Trophoblast cell (in vitro differentiated cells and primary cell): ENCODE data around the gene HK2. TPM values are rescaled to one million over a fixed set of nuclear protein-coding genes. Genes with fewer than 3 reads are reported as not detected.
"Not testable (repeated sequence)": the region's sequence is repeated elsewhere in the genome, so short reads cannot be mapped to it uniquely, and the experiment has no call there.

Experiments
- DNase-seq, 2 donors: peaks; one replicate each; pipeline ENCODE4 v3.0.0-alpha.2; 2016
- H2AFZ ChIP-seq: 2 replicates; pipeline ENCODE4 v1.6.1; 2013; ENCODE audit warnings: low read length, moderate library complexity, mild to moderate bottlenecking; ENCODE audit not compliant: insufficient read depth, poor library complexity
- H2AK5ac ChIP-seq: 2 replicates; pipeline ENCODE4 v1.6.1; 2013; ENCODE audit warnings: mild to moderate bottlenecking, low read length
- H2BK120ac ChIP-seq: 2 replicates; pipeline ENCODE4 v1.6.1; 2013; ENCODE audit warnings: low read length, mild to moderate bottlenecking, moderate library complexity; ENCODE audit not compliant: insufficient read depth, poor library complexity
- H2BK12ac ChIP-seq: 2 replicates; pipeline ENCODE4 v1.6.1; 2013; ENCODE audit warnings: mild to moderate bottlenecking, low read length, moderate library complexity
- H2BK5ac ChIP-seq: 2 replicates; pipeline ENCODE4 v1.6.1; 2013; ENCODE audit warnings: low read length, low read depth, moderate library complexity, mild to moderate bottlenecking; ENCODE audit not compliant: poor library complexity
- H3K14ac ChIP-seq: 2 replicates; pipeline ENCODE4 v1.6.1; 2013; ENCODE audit warnings: mild to moderate bottlenecking, low read length
- H3K18ac ChIP-seq: 2 replicates; pipeline ENCODE4 v1.6.1; 2013; ENCODE audit warnings: mild to moderate bottlenecking, low read length
- H3K23ac ChIP-seq: 2 replicates; pipeline ENCODE4 v1.6.1; 2013; ENCODE audit warnings: low read length
- H3K27ac ChIP-seq: 2 replicates; pipeline ENCODE4 v1.5.1; 2013; ENCODE audit warnings: low read depth, mild to moderate bottlenecking, inconsistent platforms, low read length, moderate library complexity
- H3K27me3 ChIP-seq: 2 replicates; pipeline ENCODE4 v1.6.1; 2013; ENCODE audit warnings: inconsistent platforms, mild to moderate bottlenecking, low read length, moderate library complexity; ENCODE audit not compliant: insufficient read depth
- H3K36me3 ChIP-seq, 2 experiments: 1 replicate in 1 of 2; 2 replicates in 1 of 2; pipeline ENCODE4 v1.6.1; 2013; ENCODE audit warnings: low read length in 2 of 2, mild to moderate bottlenecking in 2 of 2, moderate library complexity in 1 of 2; ENCODE audit not compliant: insufficient read depth in 2 of 2, control insufficient read depth in 1 of 2
- H3K4ac ChIP-seq: 2 replicates; pipeline ENCODE4 v1.6.1; 2013; ENCODE audit warnings: low read depth, mild to moderate bottlenecking, low read length, moderate library complexity
- H3K4me1 ChIP-seq, 2 experiments: 1 replicate in 1 of 2; 2 replicates in 1 of 2; pipeline ENCODE4 v1.6.1; 2013; ENCODE audit warnings: low read length in 2 of 2, mild to moderate bottlenecking in 2 of 2, moderate library complexity in 1 of 2; ENCODE audit not compliant: insufficient read depth in 2 of 2, control insufficient read depth in 1 of 2
- H3K4me2 ChIP-seq: 2 replicates; pipeline ENCODE4 v1.6.1; 2013; ENCODE audit warnings: inconsistent platforms, mild to moderate bottlenecking, low read length, moderate library complexity
- H3K4me3 ChIP-seq: 2 replicates; pipeline ENCODE4 v1.5.1; 2013; ENCODE audit warnings: mild to moderate bottlenecking, low read depth, low read length, inconsistent platforms
- H3K79me1 ChIP-seq: one replicate; pipeline ENCODE4 v1.6.1; 2013; ENCODE audit warnings: low read length
- H3K79me2 ChIP-seq: 2 replicates; pipeline ENCODE4 v1.6.1; 2013; ENCODE audit warnings: low read length, mild to moderate bottlenecking; ENCODE audit not compliant: control insufficient read depth, insufficient read depth, poor library complexity
- H3K9ac ChIP-seq: 2 replicates; pipeline ENCODE4 v1.6.1; 2013; ENCODE audit warnings: mild to moderate bottlenecking, low read length
- H3K9me3 ChIP-seq: 2 replicates; pipeline ENCODE4 v1.6.1; 2013; ENCODE audit warnings: low read depth, mild to moderate bottlenecking, control low read depth, inconsistent platforms, low read length; ENCODE audit not compliant: insufficient read depth
- H4K12ac ChIP-seq: 2 replicates; pipeline ENCODE4 v1.6.1; 2013; ENCODE audit warnings: low read depth, mild to moderate bottlenecking, low read length, moderate library complexity
- H4K8ac ChIP-seq: 2 replicates; pipeline ENCODE4 v1.6.1; 2013; ENCODE audit warnings: low read depth, mild to moderate bottlenecking, low read length, moderate library complexity
- H4K91ac ChIP-seq: one replicate; pipeline ENCODE4 v1.6.1; 2013; ENCODE audit warnings: low read depth, mild to moderate bottlenecking, low read length, moderate library complexity
- WGBS: extraction: QIAGEN DNeasy Blood & Tissue Kit; methylation state at CpG from one replicate; pipeline ENCODE4 v1.1.7; 2013; ENCODE audit warnings: missing lambda C conversion rate; ENCODE audit not compliant: insufficient read length, insufficient coverage; ENCODE audit errors: extremely low coverage; 5-methylcytosine and 5-hydroxymethylcytosine counted together
- polyA plus RNA-seq: library from polyadenylated mRNA; stranded (reverse); fragments of 200-250 nt; gene quantifications from 2 replicates; pipeline ENCODE4 v1.2.3, GENCODE V29; 2013

The HK2 gene
- polyA plus RNA-seq, result 24.5 and 24.8 TPM in 2 replicates

DNA sequence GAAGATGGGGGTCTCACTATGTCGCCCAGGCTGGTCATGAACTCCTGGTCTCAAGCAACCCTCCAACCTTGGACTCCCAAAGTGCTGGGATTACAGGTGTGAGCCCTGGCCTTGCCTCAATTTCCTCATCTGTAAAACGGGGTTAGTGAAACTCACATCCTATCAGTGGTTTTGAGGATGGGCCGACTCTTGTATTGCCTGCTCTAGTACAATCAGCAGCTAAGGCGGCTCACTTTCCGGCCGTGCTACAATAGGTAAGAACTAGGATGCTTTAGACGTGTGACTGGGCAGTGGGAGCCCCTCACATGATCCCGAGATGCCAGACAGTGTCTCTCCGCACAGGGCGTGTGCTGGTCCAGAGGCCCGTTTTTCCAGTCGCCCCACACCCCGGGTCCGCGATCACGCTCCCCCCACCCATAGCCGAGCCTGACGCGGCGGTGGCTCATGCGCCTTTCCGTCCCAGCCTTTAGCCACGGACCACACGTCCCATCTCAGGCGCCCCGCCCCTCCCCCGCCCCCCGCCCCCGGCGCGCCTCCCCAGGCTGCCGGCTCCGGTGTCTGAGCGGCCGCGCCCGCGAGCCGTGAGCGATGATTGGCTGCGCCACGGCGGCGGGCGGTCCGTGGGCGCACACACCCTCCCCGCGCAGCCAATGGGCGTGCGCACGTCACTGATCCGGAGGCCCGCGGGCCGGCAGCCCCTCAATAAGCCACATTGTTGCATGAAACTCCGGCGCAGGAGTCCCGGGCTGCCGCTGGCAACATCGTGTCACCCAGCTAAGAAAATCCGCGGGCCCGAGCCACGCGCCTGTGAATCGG lies at the start of gene HK2:
TSS of gene HK2 (plus strand) at position 710 of the 816 bp plus-strand sequence. CDS start 454 bp downstream, outside the sequence.
- Histone ChIP-seq H3K18ac (peak within 1 kb of the TSS; percentile 72), H3K9me3 (no peaks in the 10 kb centered on the region), H3K4me1 (peaks cover 6 to 20% of the 10 kb centered on the region in 2 experiments), H3K9ac (peak within 1 kb of the TSS; percentile 70), H3K27ac (peak within 1 kb of the TSS; percentile 59), H4K8ac (peak within 1 kb of the TSS; percentile 66), H3K79me1 (peaks cover 11% of the 10 kb centered on the region), H4K12ac (peak within 1 kb of the TSS; percentile 51), H3K36me3 (no peaks in the 10 kb centered on the region), H2BK120ac (peak within 1 kb of the TSS; percentile 6), H4K91ac (peak within 1 kb of the TSS; percentile 50), H2BK12ac (peak within 1 kb of the TSS; percentile 12), H3K4me2 (peak within 1 kb of the TSS; percentile 89), H2BK5ac (peak within 1 kb of the TSS; percentile 58), H2AFZ (peak within 1 kb of the TSS; percentile 77), H3K4me3 (peak within 1 kb of the TSS; percentile 85), H3K4ac (peak within 1 kb of the TSS; percentile 63), H3K27me3 (no peaks in the 10 kb centered on the region), H2AK5ac (no peak within 1 kb of the TSS), H3K14ac (peak within 1 kb of the TSS; percentile 62), H3K79me2 (peaks cover 12% of the 10 kb centered on the region), H3K23ac (no peak within 1 kb of the TSS)
- no CpG with 5 or more reads among the region's 67 CpGs for WGBS
- peak; percentile 81 to 87 for DNase-seq

DNA sequence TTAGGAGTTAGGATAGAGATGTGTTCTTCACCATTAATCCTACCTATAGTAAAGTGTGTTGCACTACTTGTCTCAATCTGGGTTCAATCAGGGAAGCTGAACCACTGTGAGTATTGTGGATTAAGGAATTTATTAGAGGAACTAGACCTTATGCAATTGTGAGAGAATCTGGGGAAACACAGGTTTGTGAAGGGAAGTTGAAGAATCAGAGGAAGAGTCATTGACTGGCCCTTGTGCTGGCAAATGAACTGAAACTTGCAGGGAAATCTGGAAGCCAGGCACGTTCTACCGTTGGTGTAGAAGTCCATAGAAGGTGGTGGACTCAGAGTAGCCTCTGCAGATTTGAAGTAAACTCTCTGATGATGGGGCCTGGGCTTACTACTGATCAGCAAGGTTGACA lies 44.7 kb upstream of the HK2 start:
- Histone ChIP-seq H3K27me3 (no peaks in the 10 kb centered on the region), H3K36me3 (no peaks in the 10 kb centered on the region), H3K4me1 (no peaks in the 10 kb centered on the region), H4K12ac (no peak overlapping the region), H3K4me3 (no peak overlapping the region), H3K79me2 (no peaks in the 10 kb centered on the region), H3K9ac (no peak overlapping the region), H3K18ac (no peak overlapping the region), H3K27ac (no peak overlapping the region), H2BK5ac (no peak overlapping the region), H3K4ac (no peak overlapping the region), H3K4me2 (no peak overlapping the region), H4K91ac (no peak overlapping the region), H4K8ac (no peak overlapping the region), H3K14ac (no peak overlapping the region), H2AFZ (no peak overlapping the region), H2BK12ac (no peak overlapping the region), H3K9me3 (no peaks in the 10 kb centered on the region), H2AK5ac (no peak overlapping the region), H2BK120ac (no peak overlapping the region), H3K79me1 (no peaks in the 10 kb centered on the region), H3K23ac (no peak overlapping the region)
- peak in 1 of 2 donors; percentile 13 for DNase-seq
- WGBS, result no CpG with 5 or more reads among the region's 2 CpGs

DNA sequence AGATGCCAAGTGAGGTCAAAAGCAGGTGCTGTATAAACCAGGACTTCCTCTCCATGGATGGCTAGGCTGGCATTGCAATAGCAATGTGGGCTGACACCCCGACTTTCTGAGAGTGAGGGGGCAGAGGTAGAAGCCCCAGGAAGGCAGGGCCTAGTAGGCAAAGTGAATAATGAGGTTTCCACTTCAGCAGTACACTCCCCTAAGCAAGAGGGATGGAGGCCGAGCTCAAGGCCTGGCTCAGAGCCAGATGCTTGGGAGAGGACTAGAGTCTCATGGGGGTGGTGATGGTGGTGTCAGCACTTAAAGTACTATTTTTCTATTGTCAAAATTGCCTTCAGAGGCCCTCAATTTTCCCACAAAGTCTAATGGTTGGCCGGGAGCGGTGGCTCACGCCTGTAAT lies 41.6 kb upstream of the HK2 start:
- Histone ChIP-seq H4K8ac (no peak overlapping the region), H3K9ac (no peak overlapping the region), H3K4me1 (no peaks in the 10 kb centered on the region), H2AK5ac (no peak overlapping the region), H2BK12ac (no peak overlapping the region), H3K79me1 (no peaks in the 10 kb centered on the region), H4K91ac (no peak overlapping the region), H3K36me3 (no peaks in the 10 kb centered on the region), H3K14ac (no peak overlapping the region), H3K4ac (no peak overlapping the region), H3K79me2 (no peaks in the 10 kb centered on the region), H3K4me3 (no peak overlapping the region), H2AFZ (no peak overlapping the region), H3K18ac (no peak overlapping the region), H2BK5ac (no peak overlapping the region), H3K9me3 (no peaks in the 10 kb centered on the region), H3K27me3 (no peaks in the 10 kb centered on the region), H2BK120ac (no peak overlapping the region), H3K27ac (no peak overlapping the region), H3K23ac (no peak overlapping the region), H3K4me2 (no peak overlapping the region), H4K12ac (no peak overlapping the region)
- WGBS, result no CpG with 5 or more reads among the region's 5 CpGs
- DNase-seq, result no peak

DNA sequence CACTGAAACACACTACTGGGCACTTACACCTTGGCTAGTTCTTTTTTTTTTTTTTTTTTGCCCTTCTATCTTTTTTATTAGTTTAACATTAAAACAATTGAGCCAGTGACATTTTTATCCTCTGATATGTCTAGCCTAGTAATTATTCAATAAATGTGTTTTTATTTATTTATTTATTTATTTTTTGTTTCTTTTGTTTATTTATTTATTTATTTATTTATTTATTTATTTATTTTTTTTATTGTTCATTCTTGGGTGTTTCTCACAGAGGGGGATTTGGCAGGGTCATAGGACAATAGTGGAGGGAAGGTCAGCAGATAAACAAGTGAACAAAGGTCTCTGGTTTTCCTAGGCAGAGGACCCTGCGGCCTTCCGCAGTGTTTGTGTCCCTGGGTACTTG lies 39.0 kb upstream of the HK2 start:
- not testable (repeated sequence) for H3K4me1 ChIP-seq, H3K9ac ChIP-seq, H3K27ac ChIP-seq, H3K14ac ChIP-seq, H3K27me3 ChIP-seq, H2AK5ac ChIP-seq, H3K79me2 ChIP-seq, H2BK5ac ChIP-seq, H4K12ac ChIP-seq, H3K36me3 ChIP-seq, H4K91ac ChIP-seq, H2AFZ ChIP-seq, H2BK120ac ChIP-seq, H2BK12ac ChIP-seq, H3K4me2 ChIP-seq, H4K8ac ChIP-seq, H3K18ac ChIP-seq, H3K79me1 ChIP-seq, H3K4me3 ChIP-seq, H3K23ac ChIP-seq, H3K4ac ChIP-seq, H3K9me3 ChIP-seq, DNase-seq
- WGBS, result no CpG with 5 or more reads among the region's 2 CpGs
